ENCODE measurements around the gene PNPLA6. TPM values are rescaled to one million over a fixed set of nuclear protein-coding genes. Genes with fewer than 3 reads are reported as not detected.

The PNPLA6 gene
- total and polyA plus RNA-seq, 2 of the 8 experiments (the other 6 are each of a cell fraction or from before 2014, with no cell fraction given) = 55.1 to 121 TPM

DNA sequence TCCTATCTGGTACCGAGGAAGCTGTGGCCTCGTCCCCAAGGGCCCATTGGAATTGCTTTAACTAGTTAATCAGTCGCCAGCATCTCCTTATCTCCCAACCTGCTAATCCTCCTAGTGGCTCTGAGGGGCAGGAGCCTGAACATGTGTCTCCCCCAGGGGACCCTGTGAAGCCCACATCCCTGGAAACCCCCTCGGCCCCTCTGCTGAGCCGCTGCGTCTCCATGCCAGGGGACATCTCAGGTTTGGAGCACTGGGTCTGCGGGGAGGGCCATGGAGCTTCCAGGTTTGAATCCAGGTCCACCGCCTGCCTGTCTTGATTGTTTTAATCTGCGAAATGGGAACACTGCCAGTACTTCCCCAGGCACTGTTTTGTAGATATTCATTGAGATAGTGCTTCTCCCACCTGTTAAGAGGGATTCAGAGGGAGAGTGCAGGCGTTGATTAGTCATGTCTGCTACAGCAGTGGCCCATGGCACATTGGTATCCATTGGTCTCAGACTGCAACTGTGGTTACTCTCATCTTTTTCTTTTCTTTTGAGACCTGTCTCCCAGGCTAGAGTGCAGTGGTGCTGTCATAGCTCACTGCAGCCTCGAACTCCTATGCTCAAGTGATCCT lies 6.4 kb downstream of the PNPLA6 start:
- WGBS, 2 experiments (ENCODE audit: extremely low coverage in 1 of 2, insufficient coverage in 1 of 2, insufficient read length in 1 of 2, insufficient replicate concordance in 2 of 2, low coverage in 1 of 2, low lambda C conversion rate in 2 of 2, missing lambda C conversion rate in 1 of 2) = 93% methylated on average over 9 of the region's 11 CpGs; no CpG with 5 or more reads in 1 of the 2 experiments
- Histone ChIP-seq H3K18ac (ENCODE audit: extremely low read depth, low read length) (no peak overlapping the region), H3K4ac (replicated peaks; ENCODE audit: insufficient read length, low read depth, low read length) (no peak overlapping the region), H3K23ac (ENCODE audit: insufficient read length) (no peak overlapping the region), H4K5ac (ENCODE audit: insufficient read length, low read depth, low read length) (no peak overlapping the region), H2BK5ac (ENCODE audit: low read depth, low read length) (no peak overlapping the region), H3K27me3 (replicated peaks in 1 of 4; ENCODE audit: control insufficient read depth in 3 of 4, extremely low read depth in 1 of 4, insufficient read depth in 3 of 4, low read length in 3 of 4) (no peaks in the 10 kb centered on the region), H3K36me3 (ENCODE audit: control insufficient read depth in 2 of 4, insufficient read depth in 4 of 4, low read length in 3 of 4) (peaks cover 3 to 30% (median 15%) of the 10 kb centered on the region in 4 experiments; a peak in 7 of 8 replicates), H2BK12ac (ENCODE audit: low read depth, low read length) (no peak overlapping the region), H3K4me3 (ENCODE audit: extremely low read depth in 1 of 4, insufficient read depth in 2 of 4, low read depth in 3 of 4, low read length in 4 of 4) (no peak overlapping the region), H2AK5ac (ENCODE audit: low read depth, low read length) (no peak overlapping the region), H3K23me2 (ENCODE audit: low read depth, low read length) (no peaks in the 10 kb centered on the region), H3K4me2 (ENCODE audit: insufficient read depth in 1 of 2, low read depth in 2 of 2, low read length in 2 of 2) (no peak overlapping the region), H3K9ac (replicated peaks in 1 of 4; ENCODE audit: extremely low read depth in 1 of 4, low read depth in 3 of 4, low read length in 3 of 4) (no peak overlapping the region), H3K79me1 (ENCODE audit: low read depth, low read length) (no peaks in the 10 kb centered on the region), H2BK120ac (replicated peaks; ENCODE audit: low read depth, low read length) (no peak overlapping the region), H4K91ac (replicated peaks; ENCODE audit: insufficient read length, low read length) (no peak overlapping the region), H3K4me1 (replicated peaks in 1 of 4; ENCODE audit: control insufficient read depth in 3 of 4, insufficient read depth in 4 of 4, low read length in 3 of 4) (0 out of 7 replicates have a peak, but pooled peaks cover 0 to 2% (median 0%) of the 10 kb centered on the region in 4 experiments), H2BK15ac (ENCODE audit: low read length) (no peak overlapping the region), H3K9me3 (ENCODE audit: insufficient read depth in 2 of 2, low read depth in 1 of 2, low read length in 1 of 2) (no peaks in the 10 kb centered on the region), H2AFZ (ENCODE audit: low read length) (no peak overlapping the region), H3K14ac (ENCODE audit: insufficient read length) (no peak overlapping the region), H2BK20ac (ENCODE audit: low read length) (no peak overlapping the region), H3K79me2 (ENCODE audit: control insufficient read depth in 1 of 2, insufficient read depth in 2 of 2, low read length in 2 of 2) (no peaks in the 10 kb centered on the region), H3K27ac (ENCODE audit: low read depth, low read length) (no peak overlapping the region), H3K56ac (replicated peaks; ENCODE audit: insufficient read length, low read depth, low read length) (no peak overlapping the region), H4K8ac (ENCODE audit: extremely low read depth, insufficient read depth, low read length) (0 out of 2 replicates have a peak overlapping the region, but pooled peaks have one; percentile 12), H4K20me1 (replicated peaks in 1 of 2; ENCODE audit: control insufficient read depth in 1 of 2, insufficient read depth in 2 of 2, low read length in 2 of 2) (peaks cover 0 to 3% of the 10 kb centered on the region in 2 experiments)
- TF ChIP-seq RXRA (IDR thresholded peaks at IDR 0.05; ENCODE audit: insufficient read depth, low read depth, low read length) (no peak), EZH2 (IDR thresholded peaks at IDR 0.05; ENCODE audit: low read depth, low read length, severe bottlenecking) (no peak), JUND (IDR thresholded peaks at IDR 0.05; ENCODE audit: low read length) (no peak), HDAC2 (IDR thresholded peaks at IDR 0.05; ENCODE audit: borderline replicate concordance in 1 of 2, low read depth in 2 of 2, low read length in 2 of 2) (no peak), CBX5 (IDR thresholded peaks at IDR 0.05; ENCODE audit: low read depth, low read length) (no peak)
- FAIRE-seq (no peak), DNase-seq (ENCODE audit: low read depth in 1 of 2, low spot score in 2 of 2) (no peak)
- POLR2A ChIA-PET (ENCODE audit: partially characterized antibody) = interaction anchor here (0.6 to 2.3 kb wide), 5 partner anchors 9 to 55 kb away, joined by 3 to 10 read pairs (median 3); no protein-coding TSS in a partner anchor
- CTCF ChIA-PET (ENCODE audit: partially characterized antibody) = interaction anchor here (0.8 to 1.2 kb wide), 4 partner anchors 9 to 258 kb away, joined by 3 to 5 read pairs (median 3); no protein-coding TSS in a partner anchor

Measured in H1 (cell line).